ENCODE measurements around the gene FOXJ3.
"Not testable (repeated sequence)": the region's sequence is repeated elsewhere in the genome, so short reads cannot be mapped to it uniquely, and the experiment has no call there.

FOXJ3 gene

DNA sequence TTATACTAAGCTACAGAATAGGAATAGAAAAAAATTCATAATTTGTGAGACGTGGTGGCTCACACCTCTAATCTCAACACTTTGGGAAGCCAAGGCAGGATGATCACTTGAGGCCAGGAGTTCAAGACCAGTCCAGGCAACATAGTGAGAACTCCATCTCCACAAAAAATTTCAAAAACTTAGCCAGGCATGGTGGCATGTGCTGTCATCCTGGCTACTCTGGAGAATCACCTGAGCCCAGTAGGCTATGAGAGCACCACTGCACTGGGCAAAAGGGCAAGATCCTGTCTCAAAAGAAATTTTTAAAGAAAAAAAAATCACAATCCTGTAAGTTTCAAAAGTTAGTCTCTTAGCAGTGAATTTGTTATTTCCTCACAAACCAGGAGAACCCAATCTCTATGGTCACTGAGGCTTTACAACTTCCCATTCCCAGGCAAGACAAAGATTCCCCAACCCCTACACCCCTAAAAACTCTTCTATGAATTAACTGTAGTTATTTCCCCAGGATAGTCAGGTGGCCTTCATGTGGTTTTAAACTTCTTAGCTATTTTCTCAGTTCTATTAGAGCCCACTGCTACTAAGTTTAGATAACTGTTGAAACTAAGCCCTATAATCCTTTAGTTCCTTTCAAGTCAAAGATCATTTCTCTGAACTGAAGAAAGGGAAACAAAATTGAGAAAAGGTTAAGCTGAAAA, 74.5 kb downstream of the FOXJ3 start:
- intact Hi-C loops (cut with DNase I): loop anchor here (10.0 kb wide), 1 partner anchor 74 kb away; the partner anchor contains the start of gene FOXJ3
- DNase-seq: no peak

DNA sequence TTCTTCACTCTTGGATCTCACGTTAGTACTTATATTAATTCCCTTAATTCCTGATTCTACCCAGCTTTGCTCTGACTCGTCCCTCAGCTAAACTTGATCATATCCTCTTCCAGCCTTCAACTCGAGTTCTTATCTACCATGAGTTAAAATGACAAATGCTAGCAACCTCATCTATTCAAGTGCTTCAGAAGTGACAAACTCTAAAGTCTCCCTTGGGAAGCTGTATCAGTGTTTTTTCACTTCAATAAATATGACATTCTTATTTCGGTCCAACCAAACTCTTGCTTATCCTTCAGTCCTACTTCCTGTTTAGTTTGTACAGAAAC, 75.3 kb downstream of the FOXJ3 start:
- no peak for DNase-seq
- intact Hi-C loops (cut with DNase I): loop anchor here (10.0 kb wide), 1 partner anchor 75 kb away; the partner anchor contains the start of gene FOXJ3

DNA sequence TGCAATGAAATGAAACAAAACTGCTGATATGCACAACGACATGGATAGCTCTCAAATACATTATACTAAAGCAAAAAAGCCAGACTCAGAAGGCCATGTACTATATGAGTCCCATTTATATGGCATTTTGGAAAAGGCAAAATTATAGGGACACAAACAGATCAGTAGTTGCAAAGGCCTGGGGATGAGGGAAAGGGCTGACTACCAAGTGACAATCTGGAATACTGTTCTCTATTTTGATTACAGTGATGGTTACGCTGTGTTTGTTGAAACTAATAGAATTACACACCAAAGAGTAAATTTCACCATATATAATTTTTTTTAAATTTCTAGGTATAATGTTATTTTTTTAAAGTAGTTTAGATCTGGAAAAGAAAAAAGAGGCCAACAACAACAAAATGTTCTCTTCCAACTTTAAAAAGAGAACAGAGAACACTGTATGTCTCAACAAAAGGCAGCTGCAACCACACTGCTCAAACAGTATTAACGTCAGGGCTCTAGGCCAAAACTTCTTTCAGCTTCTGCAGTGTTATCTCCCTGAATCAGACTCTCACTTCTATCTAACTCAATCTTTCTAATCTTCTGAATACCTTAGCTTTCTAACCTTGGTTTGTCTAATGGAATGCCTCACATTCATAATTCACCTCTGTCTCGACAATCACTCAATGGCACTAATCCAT, 75.8 kb downstream of the FOXJ3 start:
- DNase-seq: peak in 4 of 10 donors; percentile 4 to 26 (median 18)
- intact Hi-C loops (cut with DNase I): no loop called here

DNA sequence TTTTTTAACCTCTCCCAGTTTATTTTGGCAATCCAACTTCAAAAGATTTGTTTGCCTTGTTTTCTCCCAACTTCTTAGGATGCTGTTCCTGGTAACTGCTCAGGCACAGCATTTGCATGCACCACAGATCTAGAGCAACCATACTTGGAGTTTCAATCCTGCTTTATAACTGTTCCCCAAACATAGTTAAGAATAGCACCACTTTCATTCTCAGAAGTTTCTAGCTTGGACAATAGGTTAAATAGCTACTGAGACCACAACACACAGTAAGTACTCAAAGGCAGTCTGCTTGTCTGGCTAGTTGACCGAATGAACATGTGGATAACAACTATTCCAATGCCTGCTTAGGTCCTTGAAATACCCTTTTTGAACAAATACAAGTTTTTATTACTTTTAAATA, 76.8 kb downstream of the FOXJ3 start:
- intact Hi-C loops (cut with DNase I): no loop called here

DNA sequence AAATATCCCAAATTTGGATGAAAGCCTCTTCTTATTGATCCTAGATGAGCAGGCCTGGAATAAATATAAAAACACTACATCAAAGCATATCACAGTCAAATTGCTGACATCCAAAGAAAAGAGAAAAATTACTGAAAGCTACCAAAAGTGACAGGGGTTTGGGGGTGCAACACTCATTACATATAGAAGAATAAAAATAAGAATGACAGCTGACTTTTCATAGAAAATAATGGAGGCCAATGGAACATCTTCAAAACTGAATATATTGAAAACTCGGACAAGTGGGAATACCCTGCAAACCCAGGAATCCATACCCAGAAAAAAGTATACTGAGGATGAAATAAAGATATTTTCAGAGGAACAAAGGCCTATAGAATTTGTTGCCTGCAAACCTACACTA, 84.0 kb downstream of the FOXJ3 start:
- intact Hi-C loops (cut with DNase I): no loop called here
- DNase-seq: no peak

More for the DNA sequence above, 76.8 kb downstream of the FOXJ3 start:
- no peak for DNase-seq

DNA sequence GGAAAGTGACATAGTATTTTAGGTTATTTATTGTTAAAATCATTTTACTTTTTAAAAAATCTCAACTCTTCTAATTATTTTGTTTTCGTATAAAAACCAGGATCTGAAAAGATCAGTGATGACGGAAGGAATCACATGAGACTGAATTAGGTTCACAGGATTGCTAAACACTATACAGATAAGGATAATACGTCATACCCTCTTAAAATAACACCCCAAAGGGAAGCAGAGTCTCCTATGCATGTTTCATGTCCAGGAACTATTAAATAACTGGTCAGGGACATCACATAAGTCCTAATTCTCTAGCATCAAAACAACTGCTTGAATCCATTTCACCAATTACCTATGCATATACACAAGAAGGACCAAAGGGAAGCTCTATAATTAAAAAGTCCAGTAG, 84.9 kb downstream of the FOXJ3 start:
- no peak for DNase-seq
- intact Hi-C loops (cut with DNase I): no loop called here

DNA sequence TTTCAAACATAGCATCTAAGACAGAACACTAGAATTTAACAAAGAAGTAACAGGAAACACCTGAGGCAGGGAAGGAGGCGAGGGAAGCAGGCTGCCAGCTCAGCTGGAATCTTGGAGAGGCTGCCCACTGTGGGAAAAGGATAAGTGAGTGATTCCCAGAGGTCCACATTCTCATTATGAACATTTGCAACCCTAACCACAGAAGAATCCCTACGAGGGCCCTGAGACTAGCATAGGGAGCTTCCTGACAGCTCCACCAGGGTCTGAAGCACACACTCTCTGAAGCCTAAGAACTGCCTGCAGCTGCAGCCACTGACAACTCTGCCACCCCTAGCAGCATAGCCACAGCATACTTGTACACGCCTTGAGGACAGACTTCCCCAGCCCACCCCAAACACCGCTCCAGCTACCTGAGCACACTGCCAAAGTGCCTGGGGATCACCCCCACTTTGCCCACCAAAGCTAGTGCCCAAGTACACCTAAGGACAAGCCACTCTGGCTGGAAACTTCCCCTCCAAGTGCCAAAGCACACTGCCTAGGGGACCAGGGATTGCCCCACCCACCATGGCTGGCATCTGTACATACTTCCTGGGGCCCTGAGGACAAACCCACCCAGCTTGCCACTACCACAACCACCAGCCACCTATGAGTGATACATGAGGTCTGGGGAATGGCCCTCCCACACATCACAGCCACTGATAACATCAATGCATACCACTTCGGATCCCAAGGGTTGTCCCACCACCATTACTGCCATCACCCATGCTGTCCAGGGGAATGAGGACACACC, 93.9 kb downstream of the FOXJ3 start:
- intact Hi-C loops (cut with DNase I): no loop called here
- DNase-seq: no peak

DNA sequence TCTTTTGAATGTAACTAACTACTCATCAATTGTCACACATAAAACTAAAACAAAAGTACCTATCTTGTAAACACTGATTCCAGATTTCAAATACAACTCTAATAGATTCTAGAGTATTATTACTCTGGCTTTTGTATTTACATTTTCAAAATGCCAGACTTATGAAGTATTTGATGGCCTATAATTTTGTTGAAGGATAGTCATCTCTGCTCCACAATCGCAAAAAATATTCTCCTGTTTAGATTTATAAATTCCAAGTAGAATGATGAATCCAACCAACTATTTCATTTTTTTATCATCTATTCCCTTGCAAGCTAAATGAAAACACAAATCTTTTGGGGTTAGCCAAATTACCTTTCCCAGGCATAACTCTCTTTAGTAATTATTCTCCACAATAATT, 95.5 kb downstream of the FOXJ3 start:
- DNase-seq: no peak
- intact Hi-C loops (cut with DNase I): no loop called here

DNA sequence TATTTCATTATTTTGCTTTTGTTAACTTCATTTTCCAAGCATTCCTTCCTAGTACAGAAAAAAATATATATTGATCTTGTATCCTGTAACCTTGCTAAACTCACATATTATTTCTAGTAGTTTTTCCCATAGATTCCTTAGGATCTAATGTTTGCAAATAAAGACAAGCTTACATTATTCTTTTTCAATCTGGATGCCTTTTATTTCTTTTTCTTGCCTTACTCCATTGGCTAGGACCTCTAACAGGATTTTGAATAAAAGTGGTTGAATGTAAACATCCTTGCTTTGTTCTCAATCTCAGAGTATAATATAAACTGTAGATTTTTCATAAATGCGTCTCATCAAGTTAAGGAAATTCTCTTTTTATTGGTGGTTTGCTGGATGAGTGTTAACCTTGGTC, 96.0 kb downstream of the FOXJ3 start:
- intact Hi-C loops (cut with DNase I): no loop called here
- DNase-seq: no peak

DNA sequence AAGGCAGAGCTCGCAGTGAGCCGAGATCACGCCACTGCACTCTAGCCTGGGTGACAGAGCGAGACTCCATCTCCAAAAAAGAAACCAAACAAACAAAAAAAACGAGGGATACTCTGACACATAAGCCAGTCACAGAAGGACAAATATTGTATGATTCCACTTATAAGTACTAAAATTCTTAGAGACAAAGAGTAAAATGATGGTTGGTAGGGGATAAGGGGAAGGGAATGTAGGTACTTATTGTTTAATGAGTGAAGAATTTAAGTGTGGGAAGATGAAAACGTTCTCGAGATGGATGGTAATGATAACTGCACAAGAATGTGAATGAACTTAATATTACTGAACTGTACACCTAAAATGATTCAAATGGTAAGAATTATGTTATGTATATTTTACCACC, 103.8 kb downstream of the FOXJ3 start:
- intact Hi-C loops (cut with DNase I): no loop called here
- DNase-seq: no peak

DNA sequence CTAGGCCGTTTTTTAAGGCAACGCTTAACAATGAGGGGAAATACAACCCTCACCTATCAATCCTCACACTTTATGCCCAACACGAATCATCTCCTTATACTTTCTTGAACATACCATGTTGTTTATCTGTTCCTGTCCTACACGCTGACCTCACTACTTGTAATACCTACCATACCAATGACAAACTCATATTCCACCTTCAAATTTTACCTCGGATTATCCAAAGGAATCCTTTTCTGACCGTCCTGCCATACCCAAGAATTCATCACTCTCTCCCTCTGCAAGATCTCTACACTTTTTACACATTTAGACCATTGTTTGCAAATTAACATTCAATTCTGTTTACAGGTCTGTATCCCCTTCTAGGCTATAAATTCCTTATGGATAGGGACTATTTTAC, 106.1 kb downstream of the FOXJ3 start:
- no peak for DNase-seq
- intact Hi-C loops (cut with DNase I): no loop called here

DNA sequence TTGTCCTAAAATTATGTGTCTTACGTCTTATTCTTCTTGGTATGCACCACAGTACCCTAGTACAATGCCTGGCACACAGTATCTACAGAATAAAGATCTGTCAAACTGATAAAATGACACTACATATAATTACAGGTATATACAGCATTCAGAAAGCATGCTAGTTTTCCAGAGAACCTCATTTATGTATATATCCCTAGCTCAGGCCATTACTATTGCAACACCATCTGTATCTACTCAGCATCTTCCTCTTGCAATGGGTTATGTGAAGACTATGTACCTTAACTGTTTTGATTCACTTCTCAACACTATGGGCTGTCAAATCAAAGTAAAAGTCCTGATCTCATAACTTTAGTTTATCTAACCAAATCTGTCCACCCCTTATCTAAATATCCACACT, 112.0 kb downstream of the FOXJ3 start:
- DNase-seq: no peak
- intact Hi-C loops (cut with DNase I): no loop called here

DNA sequence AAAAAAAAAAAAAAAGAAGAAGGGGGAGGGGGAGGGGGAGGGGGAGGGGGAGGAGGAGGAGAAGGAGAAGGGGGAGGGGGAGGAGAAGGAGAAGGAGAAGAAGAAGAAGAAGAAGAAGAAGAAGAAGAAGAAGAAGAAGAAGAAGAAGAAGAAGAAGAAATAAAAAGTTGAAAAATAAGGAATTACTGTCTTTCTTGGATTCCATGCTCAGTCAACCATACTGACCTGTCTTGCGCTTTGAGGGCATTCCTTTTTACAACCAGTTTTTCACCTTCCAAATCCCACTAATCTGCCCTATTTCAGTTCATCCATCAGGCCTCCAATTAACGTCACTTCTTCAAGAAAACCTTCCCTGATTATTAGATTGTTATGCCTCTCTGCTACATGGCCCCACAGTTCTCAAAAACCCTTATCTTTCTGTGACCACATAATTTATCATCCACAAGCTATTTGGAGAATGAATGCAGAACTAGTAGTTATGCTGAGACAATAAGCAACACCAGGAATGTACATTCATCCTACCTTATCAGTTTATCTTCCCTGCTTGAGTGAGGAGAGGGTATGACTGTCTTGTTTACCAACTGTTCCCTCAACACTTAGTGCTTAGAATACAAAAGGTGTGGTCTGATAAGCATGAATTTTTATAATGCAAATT, 113.0 kb downstream of the FOXJ3 start:
- intact Hi-C loops (cut with DNase I): no loop called here

DNA sequence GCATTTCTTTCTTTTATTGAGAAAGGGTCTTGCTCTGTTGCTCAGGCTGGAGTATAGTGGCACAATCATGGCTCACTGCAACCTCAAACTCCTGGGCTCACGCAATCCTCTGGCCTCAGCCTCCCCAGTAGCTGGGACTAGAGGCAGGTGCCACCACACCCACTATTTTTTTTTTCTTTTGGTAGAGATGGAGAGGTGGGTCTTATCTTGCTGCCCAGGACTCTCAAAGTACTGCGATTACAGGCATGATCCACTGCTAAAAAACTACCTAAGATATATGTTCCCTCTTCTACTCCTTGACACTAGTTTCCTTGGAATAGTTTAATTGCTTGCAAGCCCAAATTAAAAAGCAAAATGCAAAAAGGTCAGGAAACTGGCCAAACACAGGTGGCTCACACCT, 113.6 kb downstream of the FOXJ3 start:
- intact Hi-C loops (cut with DNase I): no loop called here
- DNase-seq: no peak

More for the DNA sequence above, 113.0 kb downstream of the FOXJ3 start:
- DNase-seq: no peak

DNA sequence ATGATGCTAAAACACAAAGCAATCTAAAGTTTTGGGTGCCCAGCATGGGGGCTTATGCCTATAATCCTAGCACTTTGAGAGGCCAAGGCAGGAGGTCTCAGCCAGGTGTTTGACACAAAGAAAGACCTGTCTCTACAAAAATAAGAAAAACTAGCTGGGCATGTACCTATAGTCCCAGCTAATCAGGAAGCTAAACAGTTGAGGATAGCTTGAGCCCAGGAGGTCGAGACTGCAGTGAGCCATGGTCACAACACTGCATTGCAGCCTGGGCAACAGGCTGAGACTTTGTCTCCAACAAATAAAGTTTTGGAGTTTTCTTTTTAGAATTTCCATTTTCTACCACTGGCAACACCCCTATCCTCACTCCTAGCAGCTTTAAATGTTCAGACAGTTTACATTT, 115.4 kb downstream of the FOXJ3 start:
- no peak for DNase-seq
- intact Hi-C loops (cut with DNase I): no loop called here

DNA sequence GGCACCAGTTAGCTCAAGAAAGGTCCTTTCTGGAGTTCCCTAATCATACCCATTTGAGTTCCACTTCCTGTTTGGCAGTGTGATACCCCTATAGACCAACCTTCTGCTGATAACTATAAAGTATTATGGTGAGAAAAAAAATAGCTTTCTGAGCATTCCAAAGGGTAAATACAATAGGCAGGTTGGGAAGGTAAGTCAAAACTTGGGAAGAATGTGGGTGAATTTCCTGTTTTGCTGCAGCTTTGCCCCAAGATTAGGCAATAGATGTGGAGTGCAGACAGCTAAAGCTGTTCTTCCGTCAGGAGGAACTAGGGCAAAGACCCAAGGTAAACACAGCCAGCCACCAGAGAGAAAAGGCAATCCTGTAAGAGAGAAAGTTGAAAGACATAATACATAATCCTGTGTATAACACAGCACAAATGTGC, 120.6 kb downstream of the FOXJ3 start:
- intact Hi-C loops (cut with DNase I): no loop called here

DNA sequence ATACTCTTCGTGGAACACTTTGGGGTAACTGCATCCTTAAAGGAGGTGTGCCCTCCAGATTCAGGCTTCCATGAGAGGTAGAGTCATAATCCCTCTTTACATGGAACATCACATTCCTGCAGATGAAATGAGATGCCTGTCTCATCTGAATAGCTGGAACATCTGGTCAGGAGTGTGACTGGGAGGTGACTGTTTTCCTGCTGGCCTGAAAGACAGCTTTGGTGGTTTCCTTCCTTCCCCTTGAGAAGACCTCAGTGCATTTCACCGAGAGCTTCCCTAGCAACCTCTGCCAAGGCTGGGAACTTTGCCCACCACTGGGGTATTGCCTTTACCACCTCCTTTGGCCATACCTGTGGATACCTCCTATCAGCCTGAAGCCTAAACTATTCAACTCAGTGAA, 123.8 kb downstream of the FOXJ3 start:
- DNase-seq: no peak
- intact Hi-C loops (cut with DNase I): no loop called here

More for the DNA sequence above, 120.6 kb downstream of the FOXJ3 start:
- no peak for DNase-seq

DNA sequence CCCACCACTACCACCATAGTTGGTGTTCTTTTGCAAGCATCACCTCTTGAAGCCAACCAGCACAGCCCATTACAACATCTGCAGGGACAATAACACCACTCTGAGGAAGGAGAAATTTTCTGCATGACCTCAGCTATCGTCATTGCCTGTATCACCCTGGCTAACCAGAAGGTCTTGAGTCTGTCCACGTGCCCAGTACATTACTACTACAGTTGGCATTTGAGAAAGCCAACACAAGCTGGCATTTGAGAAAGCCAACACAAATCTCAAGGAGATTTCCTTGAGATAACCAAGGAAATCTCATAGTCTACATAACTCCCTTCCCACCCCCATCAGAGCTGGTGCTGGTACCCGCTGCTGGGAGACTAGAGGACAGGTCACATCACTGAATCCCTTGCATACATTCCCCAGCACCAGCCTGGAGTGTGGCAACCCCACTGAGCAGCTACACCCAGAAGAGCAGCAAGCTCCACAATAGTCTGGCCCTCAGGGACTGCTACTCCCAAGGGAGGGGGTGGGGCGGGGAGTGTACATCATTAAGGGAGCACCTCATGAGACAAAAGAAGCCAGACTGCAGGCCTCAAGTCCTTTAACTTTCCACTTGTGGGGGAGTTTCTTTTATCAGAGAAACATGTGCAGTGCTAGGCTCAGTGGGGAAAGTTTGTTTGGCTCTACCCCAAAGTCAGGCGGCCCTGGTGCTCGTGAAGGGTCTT, 124.5 kb downstream of the FOXJ3 start:
- DNase-seq: no peak
- intact Hi-C loops (cut with DNase I): no loop called here

DNA sequence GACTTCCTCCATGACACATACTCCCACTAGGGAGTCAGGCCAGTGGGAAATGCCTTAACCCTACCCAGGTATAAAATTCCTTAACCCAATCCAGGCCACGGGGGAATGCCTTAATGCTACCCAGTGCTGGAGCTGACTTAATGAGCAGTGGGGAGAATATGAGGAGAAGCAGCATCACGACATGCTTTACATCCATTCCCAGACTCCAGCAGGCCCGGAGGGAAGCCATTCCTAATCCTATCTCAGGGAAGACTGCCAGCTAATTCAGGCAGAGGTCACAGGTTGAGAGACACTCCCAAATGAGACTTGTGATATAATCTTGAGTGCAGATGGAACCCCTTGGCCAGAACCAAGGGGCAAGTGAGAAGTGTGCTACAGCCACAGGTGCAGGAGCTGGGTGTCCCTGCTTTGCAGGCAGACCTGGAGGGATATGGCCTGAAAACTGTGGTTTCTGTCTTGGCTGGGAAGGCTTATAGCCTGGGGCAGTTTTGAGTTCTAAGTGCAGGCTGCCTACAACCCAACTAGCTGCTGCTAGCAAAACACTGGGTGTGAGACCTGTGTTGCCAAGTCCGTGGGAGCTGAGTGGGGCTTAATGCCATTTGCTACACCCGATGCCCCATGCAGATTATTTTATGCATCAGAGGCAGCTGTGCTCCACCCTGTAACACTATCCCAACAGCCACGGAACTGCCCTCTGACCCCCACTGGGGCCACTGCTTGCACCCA, 125.3 kb downstream of the FOXJ3 start:
- intact Hi-C loops (cut with DNase I): no loop called here
- DNase-seq: no peak

DNA sequence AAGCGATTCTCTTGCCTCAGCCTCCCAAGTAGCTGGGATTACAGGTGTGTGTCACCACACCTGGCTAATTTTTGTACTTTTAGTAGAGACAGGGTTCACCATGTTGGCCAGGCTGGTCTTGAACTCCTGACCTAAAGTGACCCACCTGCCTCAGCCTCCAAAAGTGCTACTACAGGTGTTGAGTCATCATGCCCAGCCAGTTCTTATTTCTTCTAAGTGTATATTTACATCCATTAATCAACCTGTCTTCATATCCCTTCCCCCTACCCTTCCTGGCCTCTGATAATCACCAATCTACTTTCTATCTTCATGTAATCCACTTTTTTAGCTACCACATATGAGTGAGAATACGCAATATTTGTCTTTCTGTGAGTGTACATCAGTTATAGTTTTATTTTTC, 128.1 kb downstream of the FOXJ3 start:
- intact Hi-C loops (cut with DNase I); DNase-seq: not testable (repeated sequence)

Data from posterior cingulate gyrus (tissue), 11 donors.